Spleen (tissue), 7 donors: Measurements from ENCODE around the gene FLRT1.

Experiments used
- CTCF ChIP-seq, 11 experiments: fragments of 200-600 bp in 7 of 11; fragments of 450-650 bp in 4 of 11; sonication (generic) in 4 of 11; IDR thresholded peaks in 8 of 11; conservative IDR thresholded peaks in 3 of 11; 1 replicate in 7 of 11; 2 replicates in 4 of 11; pipeline versions ENCODE4 v1.4.0 to v1.8.0; 2016 to 2021; ENCODE audit warnings: antibody characterized with exemption in 11 of 11, inconsistent platforms in 4 of 11, mild to moderate bottlenecking in 1 of 11
- POLR2AphosphoS5 ChIP-seq, 3 donors: sonication (generic); formaldehyde crosslinking; IDR thresholded peaks; one replicate each; pipeline ENCODE4 v1.5.1; 2017; ENCODE audit warnings: antibody characterized with exemption in 3 of 3
- donor health status: DM: no; HTN: no; CAD: no; lungs with moderate emphysema.
- donor health status: DM: no; HTN: no; CAD: no.
- donor health status: DM: no; HTN: no; CAD: no.

DNA sequence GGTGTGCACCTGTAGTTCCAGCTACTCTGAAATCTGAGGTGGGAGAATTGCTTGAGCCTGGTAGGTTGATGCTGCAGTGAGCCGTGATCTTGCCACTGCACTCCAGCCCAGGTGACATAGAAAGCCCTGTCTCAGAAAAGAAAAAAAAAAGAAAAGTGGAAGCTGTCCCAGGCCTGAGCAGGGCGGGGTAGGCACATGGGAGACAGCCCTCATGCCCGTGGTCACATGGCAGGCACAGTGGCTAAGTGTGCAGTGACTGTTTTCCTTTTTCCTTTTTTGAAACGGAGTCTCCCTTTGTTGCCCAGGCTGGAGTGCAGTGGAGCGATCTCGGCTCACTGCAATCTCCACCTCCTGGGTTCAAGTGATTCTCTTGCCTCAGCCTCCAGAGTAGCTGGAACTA, 41.7 kb upstream of the FLRT1 start:
- TF ChIP-seq POLR2AphosphoS5 (IDR thresholded peaks at IDR 0.05) (no peak), CTCF (IDR thresholded peaks at IDR 0.05 in 8 of 11, conservative IDR thresholded peaks at IDR 0.05 in 3 of 11) (no peak)
